GM21526 (cell line): ENCODE data around the gene HEXD.
"Not testable (repeated sequence)": the region's sequence is repeated elsewhere in the genome, so short reads cannot be mapped to it uniquely, and the experiment has no call there.

Source experiments
- ATAC-seq: cut with Tn5 transposase; IDR thresholded peaks from one replicate; pipeline ENCODE4 v1.9.1; 2021; ENCODE audit warnings: moderate library complexity; ENCODE audit not compliant: unreplicated experiment, low FRiP score

The HEXD gene

GRCh38 chr17:82394278-82394677 is 23.9 kb upstream of the HEXD start:
- no peak for ATAC-seq

- no peak for ATAC-seq
Measured at GRCh38 chr17:82396601-82397435, 21.3 kb upstream of the HEXD start.

GRCh38 chr17:82397449-82398335 is 20.5 kb upstream of the HEXD start:
- no peak for ATAC-seq

- no peak for ATAC-seq
Measured at GRCh38 chr17:82399041-82399441, 19.1 kb upstream of the HEXD start.

- no peak for ATAC-seq
Measured at GRCh38 chr17:82399601-82400101, 18.5 kb upstream of the HEXD start.

- no peak for ATAC-seq
Measured at GRCh38 chr17:82400206-82400605, 17.9 kb upstream of the HEXD start.

GRCh38 chr17:82400830-82401229 is 17.3 kb upstream of the HEXD start:
- ATAC-seq, result no peak

GRCh38 chr17:82402865-82403264 is 15.3 kb upstream of the HEXD start:
- no peak for ATAC-seq

GRCh38 chr17:82403662-82404660 is 14.2 kb upstream of the HEXD start:
- no peak for ATAC-seq

GRCh38 chr17:82405051-82405450 is 13.1 kb upstream of the HEXD start:
- no peak for ATAC-seq

GRCh38 chr17:82406131-82406671 is 11.9 kb upstream of the HEXD start:
- no peak for ATAC-seq

GRCh38 chr17:82407255-82407654 is 10.9 kb upstream of the HEXD start:
- ATAC-seq, result no peak

GRCh38 chr17:82408288-82408937 is 9.7 kb upstream of the HEXD start:
- ATAC-seq, result no peak

GRCh38 chr17:82408938-82409318 is 9.2 kb upstream of the HEXD start:
- no peak for ATAC-seq

GRCh38 chr17:82410014-82410716 is 8.0 kb upstream of the HEXD start:
- ATAC-seq, result no peak

GRCh38 chr17:82411396-82412053 is 6.6 kb upstream of the HEXD start:
- no peak for ATAC-seq

- not testable (repeated sequence) for ATAC-seq
Measured at GRCh38 chr17:82412081-82412480, 6.1 kb upstream of the HEXD start.
